Measurements from ENCODE around the gene LYRM2.

Gene LYRM2

GRCh38 chr6:89574910-89575561 lies 63.5 kb downstream of the LYRM2 start:
- no peak overlapping the region for H3K4me3 ChIP-seq (ENCODE audit: low read depth, low read length)
- TF ChIP-seq, protein P1, sequence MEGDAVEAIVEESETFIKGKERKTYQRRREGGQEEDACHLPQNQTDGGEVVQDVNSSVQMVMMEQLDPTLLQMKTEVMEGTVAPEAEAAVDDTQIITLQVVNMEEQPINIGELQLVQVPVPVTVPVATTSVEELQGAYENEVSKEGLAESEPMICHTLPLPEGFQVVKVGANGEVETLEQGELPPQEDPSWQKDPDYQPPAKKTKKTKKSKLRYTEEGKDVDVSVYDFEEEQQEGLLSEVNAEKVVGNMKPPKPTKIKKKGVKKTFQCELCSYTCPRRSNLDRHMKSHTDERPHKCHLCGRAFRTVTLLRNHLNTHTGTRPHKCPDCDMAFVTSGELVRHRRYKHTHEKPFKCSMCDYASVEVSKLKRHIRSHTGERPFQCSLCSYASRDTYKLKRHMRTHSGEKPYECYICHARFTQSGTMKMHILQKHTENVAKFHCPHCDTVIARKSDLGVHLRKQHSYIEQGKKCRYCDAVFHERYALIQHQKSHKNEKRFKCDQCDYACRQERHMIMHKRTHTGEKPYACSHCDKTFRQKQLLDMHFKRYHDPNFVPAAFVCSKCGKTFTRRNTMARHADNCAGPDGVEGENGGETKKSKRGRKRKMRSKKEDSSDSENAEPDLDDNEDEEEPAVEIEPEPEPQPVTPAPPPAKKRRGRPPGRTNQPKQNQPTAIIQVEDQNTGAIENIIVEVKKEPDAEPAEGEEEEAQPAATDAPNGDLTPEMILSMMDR (IDR thresholded peaks at IDR 0.05; ENCODE audit: borderline replicate concordance, insufficient read depth, low read depth, low read length): no peak

- TF ChIP-seq, protein P1 (IDR thresholded peaks at IDR 0.05; ENCODE audit: borderline replicate concordance, insufficient read depth, low read depth, low read length): no peak
- H3K4me3 ChIP-seq (ENCODE audit: low read depth, low read length): no peak overlapping the region
These were observed 70.7 kb downstream of the LYRM2 start for GRCh38 chr6:89567630-89568390.

- no peak overlapping the region for H3K4me3 ChIP-seq (ENCODE audit: low read depth, low read length)
- TF ChIP-seq, protein P1 (IDR thresholded peaks at IDR 0.05; ENCODE audit: borderline replicate concordance, insufficient read depth, low read depth, low read length): no peak
These were observed 71.5 kb downstream of the LYRM2 start for GRCh38 chr6:89566930-89567629.

DNA sequence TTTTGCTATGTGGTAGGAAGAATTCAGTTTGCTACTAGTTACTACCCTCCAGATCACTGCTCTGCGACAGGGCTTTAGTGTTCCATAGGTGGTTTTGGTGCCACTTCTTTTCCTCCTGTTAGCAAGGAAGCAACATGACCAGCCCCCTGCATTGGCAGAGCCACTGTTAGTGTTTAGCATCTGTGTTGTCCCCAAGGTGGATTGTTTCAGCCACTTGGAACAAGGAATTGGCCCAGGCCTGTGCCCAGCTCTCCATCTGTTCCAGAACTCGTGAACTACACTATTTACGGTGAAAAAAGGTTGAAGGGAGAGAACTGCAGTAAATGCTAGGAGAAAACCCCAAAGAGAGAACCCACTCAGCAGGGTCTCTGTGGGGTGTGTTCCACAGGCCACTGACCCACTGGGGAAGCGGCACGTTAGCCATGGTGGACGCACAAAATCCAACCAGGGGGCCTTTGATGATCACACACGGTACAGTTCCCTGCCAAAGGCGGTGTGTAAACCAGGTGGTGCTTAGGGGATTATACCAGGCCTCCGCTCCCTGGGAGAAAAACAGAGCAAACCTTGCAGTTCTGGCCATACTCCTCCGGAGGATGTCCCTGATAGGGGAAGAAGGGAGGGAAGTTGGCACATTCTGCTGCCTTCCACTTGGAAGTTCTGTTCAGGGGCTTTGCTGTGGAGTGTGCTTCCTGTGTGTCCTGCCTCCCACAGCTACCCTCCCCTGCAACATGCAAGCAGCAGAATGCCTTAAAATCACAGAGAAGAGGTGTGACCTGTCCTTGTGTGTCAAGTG lies 72.3 kb downstream of the LYRM2 start:
- TF ChIP-seq, protein P1 (IDR thresholded peaks at IDR 0.05; ENCODE audit: borderline replicate concordance, insufficient read depth, low read depth, low read length): no peak
- no peak overlapping the region for H3K4me3 ChIP-seq (ENCODE audit: low read depth, low read length)

DNA sequence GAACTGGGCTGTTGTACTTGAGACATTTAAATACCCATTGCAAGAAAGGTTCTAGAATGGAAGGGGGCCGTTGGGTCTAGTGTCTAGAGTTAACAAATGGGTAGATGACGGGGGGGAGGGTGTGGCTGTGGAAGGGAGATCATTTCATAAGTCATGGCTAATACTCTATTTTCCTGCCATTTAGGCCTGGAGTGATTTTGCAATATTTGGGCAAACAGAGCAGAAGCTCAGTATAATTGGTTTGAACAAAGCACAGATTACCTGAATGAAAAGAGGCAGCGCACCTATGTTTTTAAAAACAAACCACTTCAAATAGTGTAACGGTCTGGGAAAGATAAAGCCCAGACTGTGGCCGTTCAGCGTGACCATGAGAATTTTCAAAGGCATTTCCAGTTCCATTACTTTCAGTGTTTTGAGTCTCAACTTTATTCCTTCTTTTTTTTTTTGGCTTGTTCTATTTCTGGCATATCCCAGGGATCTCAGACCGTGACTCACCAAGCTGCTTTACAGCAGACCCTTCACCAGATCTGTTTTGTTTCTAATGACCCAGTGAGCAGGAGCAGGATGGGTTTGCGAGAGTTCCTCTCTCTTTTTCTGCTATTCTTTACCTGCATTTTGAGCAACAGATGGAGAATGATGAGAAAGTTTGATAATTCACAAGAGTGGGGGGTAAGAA lies 73.7 kb downstream of the LYRM2 start:
- no peak overlapping the region for H3K4me3 ChIP-seq (ENCODE audit: low read depth, low read length)
- TF ChIP-seq, protein P1 (IDR thresholded peaks at IDR 0.05; ENCODE audit: borderline replicate concordance, insufficient read depth, low read depth, low read length): no peak

DNA sequence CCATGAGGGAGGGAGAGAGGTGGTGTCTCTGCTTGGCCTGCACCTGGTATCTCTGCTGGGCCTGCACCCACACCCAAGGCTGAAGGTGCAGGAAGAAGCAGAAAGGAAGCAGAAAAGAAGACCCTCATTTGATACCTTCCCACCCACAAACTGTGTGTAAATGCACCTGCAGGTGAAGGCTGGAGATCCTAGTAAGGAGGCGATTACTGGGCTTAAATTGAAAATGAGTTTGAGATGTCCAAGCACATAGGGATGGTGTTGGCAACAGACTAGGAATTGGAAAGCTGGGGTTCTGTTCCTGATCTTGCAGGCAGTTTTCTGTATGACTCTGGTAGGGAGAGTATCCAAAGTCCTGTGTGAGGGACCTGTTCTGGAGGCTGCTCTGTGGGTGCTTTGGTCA lies 74.7 kb downstream of the LYRM2 start:
- no peak overlapping the region for H3K4me3 ChIP-seq (ENCODE audit: low read depth, low read length)
- TF ChIP-seq, protein P1 (IDR thresholded peaks at IDR 0.05; ENCODE audit: borderline replicate concordance, insufficient read depth, low read depth, low read length): no peak

Data from GM12875 (cell line).